ENCODE results near the gene TSR3.

TSR3 gene

GRCh38 chr16:1325261-1325660, 26.4 kb downstream of the TSR3 start:
- Histone ChIP-seq H3K36me3 (ENCODE audit: control insufficient read depth, insufficient read depth, low read length) (peaks cover 40% of the 10 kb centered on the region), H3K4me1 (ENCODE audit: control insufficient read depth, insufficient read depth, low read length, poor library complexity, severe bottlenecking) (no peaks in the 10 kb centered on the region), H3K27ac (ENCODE audit: insufficient read depth, low read length, poor library complexity, severe bottlenecking) (no peak overlapping the region), H3K9me3 (ENCODE audit: control insufficient read depth, low read length) (no peaks in the 10 kb centered on the region), H3K27me3 (replicated peaks; ENCODE audit: control insufficient read depth, insufficient read depth, low read length, poor library complexity, severe bottlenecking) (no peaks in the 10 kb centered on the region), H3K4me3 (ENCODE audit: insufficient read depth, low read depth, low read length, poor library complexity, severe bottlenecking) (no peak overlapping the region)
- no peak for DNase-seq

- H3K36me3 ChIP-seq (ENCODE audit: control insufficient read depth, insufficient read depth, low read length) = peaks cover 49% of the 10 kb centered on the region
- H3K4me1 ChIP-seq (ENCODE audit: control insufficient read depth, insufficient read depth, low read length, poor library complexity, severe bottlenecking) = no peaks in the 10 kb centered on the region
- H3K4me3 ChIP-seq (ENCODE audit: insufficient read depth, low read depth, low read length, poor library complexity, severe bottlenecking) = no peak overlapping the region
- H3K27me3 ChIP-seq (replicated peaks; ENCODE audit: control insufficient read depth, insufficient read depth, low read length, poor library complexity, severe bottlenecking) = no peaks in the 10 kb centered on the region
- no peak overlapping the region for H3K27ac ChIP-seq (ENCODE audit: insufficient read depth, low read length, poor library complexity, severe bottlenecking)
- DNase-seq = no peak
- no peaks in the 10 kb centered on the region for H3K9me3 ChIP-seq (ENCODE audit: control insufficient read depth, low read length)
Measured at GRCh38 chr16:1324286-1324826, 27.3 kb downstream of the TSR3 start.

GRCh38 chr16:1323296-1324239, 28.1 kb downstream of the TSR3 start:
- DNase-seq = no peak
- Histone ChIP-seq H3K27ac (ENCODE audit: insufficient read depth, low read length, poor library complexity, severe bottlenecking) (no peak overlapping the region), H3K4me1 (ENCODE audit: control insufficient read depth, insufficient read depth, low read length, poor library complexity, severe bottlenecking) (no peaks in the 10 kb centered on the region), H3K9me3 (ENCODE audit: control insufficient read depth, low read length) (no peaks in the 10 kb centered on the region), H3K27me3 (replicated peaks; ENCODE audit: control insufficient read depth, insufficient read depth, low read length, poor library complexity, severe bottlenecking) (no peaks in the 10 kb centered on the region), H3K4me3 (ENCODE audit: insufficient read depth, low read depth, low read length, poor library complexity, severe bottlenecking) (no peak overlapping the region), H3K36me3 (ENCODE audit: control insufficient read depth, insufficient read depth, low read length) (peaks cover 57% of the 10 kb centered on the region)

- no peak overlapping the region for H3K4me3 ChIP-seq (ENCODE audit: insufficient read depth, low read depth, low read length, poor library complexity, severe bottlenecking)
- no peaks in the 10 kb centered on the region for H3K27me3 ChIP-seq (replicated peaks; ENCODE audit: control insufficient read depth, insufficient read depth, low read length, poor library complexity, severe bottlenecking)
- DNase-seq = no peak
- no peak overlapping the region for H3K27ac ChIP-seq (ENCODE audit: insufficient read depth, low read length, poor library complexity, severe bottlenecking)
- H3K9me3 ChIP-seq (ENCODE audit: control insufficient read depth, low read length) = no peaks in the 10 kb centered on the region
- peaks cover 68% of the 10 kb centered on the region for H3K36me3 ChIP-seq (ENCODE audit: control insufficient read depth, insufficient read depth, low read length)
- H3K4me1 ChIP-seq (ENCODE audit: control insufficient read depth, insufficient read depth, low read length, poor library complexity, severe bottlenecking) = no peaks in the 10 kb centered on the region
Measured at GRCh38 chr16:1322407-1322806, 29.3 kb downstream of the TSR3 start.

GRCh38 chr16:1320658-1321240, 30.9 kb downstream of the TSR3 start:
- Histone ChIP-seq H3K9me3 (ENCODE audit: control insufficient read depth, low read length) (no peaks in the 10 kb centered on the region), H3K36me3 (ENCODE audit: control insufficient read depth, insufficient read depth, low read length) (peaks cover 85% of the 10 kb centered on the region), H3K27me3 (replicated peaks; ENCODE audit: control insufficient read depth, insufficient read depth, low read length, poor library complexity, severe bottlenecking) (no peaks in the 10 kb centered on the region), H3K27ac (ENCODE audit: insufficient read depth, low read length, poor library complexity, severe bottlenecking) (no peak overlapping the region), H3K4me3 (ENCODE audit: insufficient read depth, low read depth, low read length, poor library complexity, severe bottlenecking) (no peak overlapping the region), H3K4me1 (ENCODE audit: control insufficient read depth, insufficient read depth, low read length, poor library complexity, severe bottlenecking) (no peaks in the 10 kb centered on the region)
- DNase-seq = no peak

GRCh38 chr16:1320097-1320496, 31.6 kb downstream of the TSR3 start:
- peaks cover 89% of the 10 kb centered on the region for H3K36me3 ChIP-seq (ENCODE audit: control insufficient read depth, insufficient read depth, low read length)
- H3K27ac ChIP-seq (ENCODE audit: insufficient read depth, low read length, poor library complexity, severe bottlenecking) = no peak overlapping the region

GRCh38 chr16:1319041-1319440, 32.6 kb downstream of the TSR3 start:
- DNase-seq = no peak
- Histone ChIP-seq H3K4me1 (ENCODE audit: control insufficient read depth, insufficient read depth, low read length, poor library complexity, severe bottlenecking) (no peaks in the 10 kb centered on the region), H3K27ac (ENCODE audit: insufficient read depth, low read length, poor library complexity, severe bottlenecking) (no peak overlapping the region), H3K9me3 (ENCODE audit: control insufficient read depth, low read length) (no peaks in the 10 kb centered on the region), H3K27me3 (replicated peaks; ENCODE audit: control insufficient read depth, insufficient read depth, low read length, poor library complexity, severe bottlenecking) (no peaks in the 10 kb centered on the region), H3K4me3 (ENCODE audit: insufficient read depth, low read depth, low read length, poor library complexity, severe bottlenecking) (no peak overlapping the region), H3K36me3 (ENCODE audit: control insufficient read depth, insufficient read depth, low read length) (peaks cover 90% of the 10 kb centered on the region)

More at GRCh38 chr16:1320097-1320496, 31.6 kb downstream of the TSR3 start:
- Histone ChIP-seq H3K4me3 (ENCODE audit: insufficient read depth, low read depth, low read length, poor library complexity, severe bottlenecking) (no peak overlapping the region), H3K9me3 (ENCODE audit: control insufficient read depth, low read length) (no peaks in the 10 kb centered on the region), H3K27me3 (replicated peaks; ENCODE audit: control insufficient read depth, insufficient read depth, low read length, poor library complexity, severe bottlenecking) (no peaks in the 10 kb centered on the region), H3K4me1 (ENCODE audit: control insufficient read depth, insufficient read depth, low read length, poor library complexity, severe bottlenecking) (no peaks in the 10 kb centered on the region)
- no peak for DNase-seq

GRCh38 chr16:1318268-1318545, 33.5 kb downstream of the TSR3 start:
- H3K4me3 ChIP-seq (ENCODE audit: insufficient read depth, low read depth, low read length, poor library complexity, severe bottlenecking) = no peak overlapping the region

GRCh38 chr16:1317479-1318267, 34.0 kb downstream of the TSR3 start:
- H3K9me3 ChIP-seq (ENCODE audit: control insufficient read depth, low read length) = no peaks in the 10 kb centered on the region
- peaks cover 89% of the 10 kb centered on the region for H3K36me3 ChIP-seq (ENCODE audit: control insufficient read depth, insufficient read depth, low read length)
- H3K4me3 ChIP-seq (ENCODE audit: insufficient read depth, low read depth, low read length, poor library complexity, severe bottlenecking) = no peak overlapping the region
- DNase-seq = no peak
- no peaks in the 10 kb centered on the region for H3K27me3 ChIP-seq (replicated peaks; ENCODE audit: control insufficient read depth, insufficient read depth, low read length, poor library complexity, severe bottlenecking)
- no peak overlapping the region for H3K27ac ChIP-seq (ENCODE audit: insufficient read depth, low read length, poor library complexity, severe bottlenecking)
- H3K4me1 ChIP-seq (ENCODE audit: control insufficient read depth, insufficient read depth, low read length, poor library complexity, severe bottlenecking) = no peaks in the 10 kb centered on the region

More at GRCh38 chr16:1318268-1318545, 33.5 kb downstream of the TSR3 start:
- H3K27ac ChIP-seq (ENCODE audit: insufficient read depth, low read length, poor library complexity, severe bottlenecking) = no peak overlapping the region
- H3K36me3 ChIP-seq (ENCODE audit: control insufficient read depth, insufficient read depth, low read length) = peaks cover 88% of the 10 kb centered on the region
- H3K9me3 ChIP-seq (ENCODE audit: control insufficient read depth, low read length) = no peaks in the 10 kb centered on the region
- no peaks in the 10 kb centered on the region for H3K4me1 ChIP-seq (ENCODE audit: control insufficient read depth, insufficient read depth, low read length, poor library complexity, severe bottlenecking)
- no peak for DNase-seq
- H3K27me3 ChIP-seq (replicated peaks; ENCODE audit: control insufficient read depth, insufficient read depth, low read length, poor library complexity, severe bottlenecking) = no peaks in the 10 kb centered on the region

Measured in effector memory CD4-positive, alpha-beta T cell (primary cell).